Thyroid gland (tissue), 4 donors: ENCODE measurements around the gene ATOSA. TPM values are rescaled to one million over a fixed set of nuclear protein-coding genes. Genes with fewer than 3 reads are reported as not detected.
A peak's percentile ranks its signal among the peaks of the same experiment; 100 is the strongest.

ENCODE experiments used
- DNase-seq, 2 donors: peaks; one replicate each; pipeline ENCODE4 v3.0.0-alpha.2; 2019
- H3K27ac ChIP-seq, 3 donors: fragments of 200-600 bp; sonication (generic); 1 replicate in 2 of 3; 2 replicates in 1 of 3; pipeline ENCODE4 v1.5.1; 2016 to 2019; ENCODE audit warnings: mild to moderate bottlenecking in 1 of 3, moderate library complexity in 1 of 3
- H3K27me3 ChIP-seq: fragments of 200-600 bp; sonication (generic); one replicate; pipeline ENCODE4 v1.5.1; 2019
- H3K36me3 ChIP-seq, 2 donors: fragments of 200-600 bp; sonication (generic); one replicate each; pipeline ENCODE4 v1.5.1; 2016 to 2019
- H3K4me1 ChIP-seq, 2 donors: fragments of 200-600 bp; sonication (generic); one replicate each; pipeline ENCODE4 v1.5.1; 2017 to 2019
- H3K4me3 ChIP-seq, 3 donors: fragments of 200-600 bp; sonication (generic); replicated peaks in 1 of 3; 1 replicate in 2 of 3; 2 replicates in 1 of 3; pipeline ENCODE4 v1.5.1; 2016; ENCODE audit warnings: mild to moderate bottlenecking in 1 of 3
- H3K9me3 ChIP-seq: fragments of 200-600 bp; sonication (generic); one replicate; pipeline ENCODE4 v1.5.1; 2017
- POLR2A ChIP-seq, 2 donors: fragments of 450-650 bp; IDR thresholded peaks; one replicate each; pipeline ENCODE4 v1.6.1; 2017; ENCODE audit warnings: antibody characterized with exemption in 2 of 2, mild to moderate bottlenecking in 2 of 2, moderate library complexity in 1 of 2
- WGBS, 2 donors: methylation state at CpG; one replicate each; pipeline ENCODE4 v1.1.5; 2017; 5-methylcytosine and 5-hydroxymethylcytosine counted together
- intact Hi-C: fragments of 100-400 bp; cut with DNase I; formaldehyde crosslinking; loops from one replicate; pipeline ENCODE4 v1.15.1; 2023
- total RNA-seq, 4 donors: library from RNA; depleted of rRNA; stranded (reverse); fragments of >200 nt; gene quantifications; one replicate each; pipeline ENCODE4 v1.2.3, GENCODE V29; 2016
- TF ChIP-seq, protein P1 (sequence below), 6 experiments: fragments of 200-600 bp in 3 of 6; fragments of 450-650 bp in 3 of 6; sonication (generic) in 3 of 6; IDR thresholded peaks; one replicate each; pipeline ENCODE4 v1.5.1; 2016 to 2019; ENCODE audit warnings: antibody characterized with exemption in 6 of 6, mild to moderate bottlenecking in 2 of 6, inconsistent platforms in 1 of 6, moderate library complexity in 1 of 6

The ATOSA gene
- total RNA-seq, 4 donors from 2014 or later, result 88.7 to 164 (median 117) TPM

DNA sequence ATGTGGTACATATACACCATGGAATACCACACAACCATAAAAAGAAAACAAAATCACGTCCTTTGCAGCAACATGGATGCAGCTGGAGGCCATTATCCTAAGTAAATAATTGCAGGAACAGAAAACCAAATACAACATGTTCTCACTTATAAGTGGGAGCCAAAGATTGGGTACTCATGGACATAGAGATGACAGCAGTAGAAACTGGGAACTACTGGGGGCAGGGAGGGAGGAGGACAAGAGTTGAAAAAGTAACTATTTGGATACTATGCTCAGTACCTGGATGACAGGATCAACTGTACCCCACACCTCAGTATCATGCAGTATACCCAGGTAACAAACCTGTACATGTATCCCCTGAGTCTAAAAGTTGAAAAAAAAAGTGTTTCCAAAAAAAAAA, 23.2 kb upstream of the ATOSA start:
- Histone ChIP-seq H3K27ac (no peak overlapping the region), H3K27me3 (no peaks in the 10 kb centered on the region), H3K4me3 (no peak overlapping the region), H3K9me3 (no peaks in the 10 kb centered on the region), H3K36me3 (no peaks in the 10 kb centered on the region), H3K4me1 (peaks cover 5 to 15% of the 10 kb centered on the region in 2 donors)
- TF ChIP-seq, protein P1, sequence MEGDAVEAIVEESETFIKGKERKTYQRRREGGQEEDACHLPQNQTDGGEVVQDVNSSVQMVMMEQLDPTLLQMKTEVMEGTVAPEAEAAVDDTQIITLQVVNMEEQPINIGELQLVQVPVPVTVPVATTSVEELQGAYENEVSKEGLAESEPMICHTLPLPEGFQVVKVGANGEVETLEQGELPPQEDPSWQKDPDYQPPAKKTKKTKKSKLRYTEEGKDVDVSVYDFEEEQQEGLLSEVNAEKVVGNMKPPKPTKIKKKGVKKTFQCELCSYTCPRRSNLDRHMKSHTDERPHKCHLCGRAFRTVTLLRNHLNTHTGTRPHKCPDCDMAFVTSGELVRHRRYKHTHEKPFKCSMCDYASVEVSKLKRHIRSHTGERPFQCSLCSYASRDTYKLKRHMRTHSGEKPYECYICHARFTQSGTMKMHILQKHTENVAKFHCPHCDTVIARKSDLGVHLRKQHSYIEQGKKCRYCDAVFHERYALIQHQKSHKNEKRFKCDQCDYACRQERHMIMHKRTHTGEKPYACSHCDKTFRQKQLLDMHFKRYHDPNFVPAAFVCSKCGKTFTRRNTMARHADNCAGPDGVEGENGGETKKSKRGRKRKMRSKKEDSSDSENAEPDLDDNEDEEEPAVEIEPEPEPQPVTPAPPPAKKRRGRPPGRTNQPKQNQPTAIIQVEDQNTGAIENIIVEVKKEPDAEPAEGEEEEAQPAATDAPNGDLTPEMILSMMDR (IDR thresholded peaks at IDR 0.05), result no peak
- TF ChIP-seq POLR2A (IDR thresholded peaks at IDR 0.05), result no peak
- intact Hi-C loops, result no loop called here
- DNase-seq, result no peak
- WGBS, 2 donors, result 79 to 94% methylated on average over 1 of the region's 1 CpG

DNA sequence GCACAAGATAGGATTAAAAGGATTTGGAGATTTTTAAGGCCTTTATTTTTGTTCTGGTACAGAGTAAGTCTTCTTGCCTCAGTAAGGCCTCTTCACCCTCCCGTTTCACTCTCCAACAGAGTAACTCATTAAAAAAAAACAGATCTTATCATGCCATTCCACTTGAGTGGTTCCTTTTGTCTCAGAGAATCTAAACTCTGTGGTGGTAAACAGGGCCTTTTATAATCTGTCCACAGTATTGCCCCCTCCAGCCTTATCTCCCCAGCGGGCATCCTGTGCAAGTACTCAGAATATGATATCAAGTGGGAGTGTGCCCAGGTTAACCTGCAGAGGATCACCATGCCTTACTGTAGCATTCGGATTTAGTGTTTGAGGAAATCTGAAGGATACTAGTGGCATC, 20.3 kb upstream of the ATOSA start:
- Histone ChIP-seq H3K36me3 (no peaks in the 10 kb centered on the region), H3K27me3 (no peaks in the 10 kb centered on the region), H3K4me3 (no peak overlapping the region), H3K9me3 (no peaks in the 10 kb centered on the region), H3K27ac (peak overlapping the region in 1 of 3 donors; percentile 68), H3K4me1 (peaks cover 5 to 15% of the 10 kb centered on the region in 2 donors)
- DNase-seq, result peak in 1 of 2 donors; percentile 1
- 38 to 59% methylated on average over 3 of the region's 3 CpGs for WGBS, 2 donors
- intact Hi-C loops, result no loop called here
- no peak for TF ChIP-seq POLR2A (IDR thresholded peaks at IDR 0.05)
- TF ChIP-seq, protein P1 (IDR thresholded peaks at IDR 0.05), result no peak

DNA sequence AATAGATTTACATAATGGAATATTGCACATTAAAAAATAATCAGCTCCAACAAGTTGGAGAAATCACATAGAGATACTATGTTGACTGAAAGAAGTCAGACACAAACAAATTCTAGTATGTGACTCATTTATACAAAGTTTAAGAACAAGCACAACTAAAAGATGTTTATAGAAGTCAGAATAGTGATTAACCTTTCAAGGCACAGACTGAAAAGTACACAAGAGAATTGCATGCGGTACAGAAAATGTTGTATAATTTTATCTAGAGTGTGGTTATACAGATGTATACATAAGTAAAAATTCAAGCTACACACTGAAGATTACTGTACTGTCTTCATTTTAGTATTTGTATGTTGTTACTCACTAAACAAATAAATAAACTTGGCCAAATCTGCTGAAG, 19.3 kb upstream of the ATOSA start:
- no peak for TF ChIP-seq POLR2A (IDR thresholded peaks at IDR 0.05)
- TF ChIP-seq, protein P1 (IDR thresholded peaks at IDR 0.05), result no peak
- intact Hi-C loops, result no loop called here
- Histone ChIP-seq H3K9me3 (no peaks in the 10 kb centered on the region), H3K27ac (no peak overlapping the region), H3K4me1 (peaks cover 5 to 15% of the 10 kb centered on the region in 2 donors), H3K36me3 (no peaks in the 10 kb centered on the region), H3K4me3 (no peak overlapping the region), H3K27me3 (no peaks in the 10 kb centered on the region)
- WGBS, 2 donors, result 0% methylated on average over 1 of the region's 1 CpG
- DNase-seq, result no peak

DNA sequence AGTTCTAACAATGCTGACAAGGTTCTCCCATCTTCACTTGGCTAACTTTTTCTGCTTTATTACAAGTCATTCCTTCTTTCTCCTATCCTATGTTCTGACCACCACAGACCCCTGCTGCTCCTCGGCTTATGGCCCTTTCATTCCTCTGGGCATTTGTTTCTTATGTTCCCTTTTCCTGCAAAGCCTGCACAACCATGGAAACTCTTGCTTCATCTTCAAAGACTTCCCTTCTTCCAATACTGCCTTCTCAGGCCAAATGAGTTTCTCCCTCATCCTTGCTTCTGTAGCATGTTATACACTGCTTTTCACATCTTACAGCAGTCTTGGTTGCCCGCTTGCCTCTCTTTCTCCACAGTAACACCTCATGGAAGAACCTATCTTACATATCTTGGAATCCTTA, 17.9 kb upstream of the ATOSA start:
- no peak overlapping the region for H3K4me3 ChIP-seq
- DNase-seq, result no peak
- TF ChIP-seq, protein P1 (IDR thresholded peaks at IDR 0.05), result no peak
- TF ChIP-seq POLR2A (IDR thresholded peaks at IDR 0.05), result no peak
- H3K36me3 ChIP-seq, result no peaks in the 10 kb centered on the region
- peaks cover 5 to 15% of the 10 kb centered on the region in 2 donors for H3K4me1 ChIP-seq
- no peaks in the 10 kb centered on the region for H3K9me3 ChIP-seq
- WGBS, 2 donors, result 91 to 96% methylated on average over 2 of the region's 2 CpGs
- no peak overlapping the region for H3K27ac ChIP-seq
- intact Hi-C loops, result no loop called here
- no peaks in the 10 kb centered on the region for H3K27me3 ChIP-seq

DNA sequence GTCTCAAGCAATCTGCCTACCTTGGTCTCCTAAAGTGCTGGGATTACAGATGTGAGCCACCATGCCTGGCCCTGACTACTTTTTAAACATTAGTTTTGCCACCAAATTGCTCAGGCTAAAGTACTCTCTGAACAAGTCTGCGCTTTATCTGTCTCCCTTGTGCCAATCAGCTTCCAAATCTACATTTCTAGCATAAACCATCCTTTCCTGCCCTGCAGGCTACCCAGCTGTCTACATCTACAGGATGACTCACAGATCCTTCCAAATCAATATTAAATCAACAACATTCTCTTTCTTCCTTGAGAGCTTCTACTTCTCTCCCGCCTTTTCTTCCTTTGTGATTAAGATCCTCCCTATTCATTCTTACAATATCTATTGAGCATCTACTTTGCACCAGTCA, 16.0 kb upstream of the ATOSA start:
- no peaks in the 10 kb centered on the region for H3K27me3 ChIP-seq
- H3K36me3 ChIP-seq, result no peaks in the 10 kb centered on the region
- WGBS, 2 donors, result 92 to 95% methylated on average over 2 of the region's 2 CpGs
- DNase-seq, result no peak
- intact Hi-C loops, result no loop called here
- H3K4me3 ChIP-seq, result no peak overlapping the region
- H3K4me1 ChIP-seq, result peaks cover 5 to 13% of the 10 kb centered on the region in 2 donors
- no peaks in the 10 kb centered on the region for H3K9me3 ChIP-seq
- TF ChIP-seq POLR2A (IDR thresholded peaks at IDR 0.05), result no peak
- TF ChIP-seq, protein P1 (IDR thresholded peaks at IDR 0.05), result no peak
- no peak overlapping the region for H3K27ac ChIP-seq
